Measurements from ENCODE around the gene NLGN4X.
"Not testable (repeated sequence)": the region's sequence is repeated elsewhere in the genome, so short reads cannot be mapped to it uniquely, and the experiment has no call there.

Gene NLGN4X

GRCh38 chrX:6002056-6002455 lies 226.6 kb downstream of the NLGN4X start:
- FAIRE-seq, result no peak

GRCh38 chrX:5998901-5999300 lies 229.8 kb downstream of the NLGN4X start:
- no peak for FAIRE-seq

- FAIRE-seq, result no peak
Observed at GRCh38 chrX:5998456-5998855, 230.2 kb downstream of the NLGN4X start.

GRCh38 chrX:5991393-5991792 lies 237.3 kb downstream of the NLGN4X start:
- FAIRE-seq, result no peak

- no peak for FAIRE-seq
Observed at GRCh38 chrX:5979338-5979737, 249.3 kb downstream of the NLGN4X start.

GRCh38 chrX:5976332-5976731 lies 252.3 kb downstream of the NLGN4X start:
- no peak for FAIRE-seq

- no peak for FAIRE-seq
Observed at GRCh38 chrX:5971300-5971699, 257.4 kb downstream of the NLGN4X start.

- FAIRE-seq, result no peak
Observed at GRCh38 chrX:5965406-5965805, 263.3 kb downstream of the NLGN4X start.

- no peak for FAIRE-seq
Observed at GRCh38 chrX:5959286-5959685, 269.4 kb downstream of the NLGN4X start.

- FAIRE-seq, result no peak
Observed at GRCh38 chrX:5958523-5958922, 270.1 kb downstream of the NLGN4X start.

- FAIRE-seq, result no peak
Observed at GRCh38 chrX:5957506-5957905, 271.2 kb downstream of the NLGN4X start.

GRCh38 chrX:5936438-5936837 lies 292.2 kb downstream of the NLGN4X start:
- FAIRE-seq, result no peak

GRCh38 chrX:5928224-5928623 lies 300.4 kb downstream of the NLGN4X start:
- no peak for FAIRE-seq

GRCh38 chrX:5916945-5917344 lies 311.7 kb downstream of the NLGN4X start:
- no peak for FAIRE-seq

- no peak for FAIRE-seq
Observed at GRCh38 chrX:5915783-5916182, 312.9 kb downstream of the NLGN4X start.

GRCh38 chrX:5907207-5907606 lies 321.5 kb downstream of the NLGN4X start:
- FAIRE-seq, result no peak

GRCh38 chrX:5903586-5904190 lies 325.0 kb downstream of the NLGN4X start:
- not testable (repeated sequence) for FAIRE-seq

- FAIRE-seq, result no peak
Observed at GRCh38 chrX:5898463-5898862, 330.2 kb downstream of the NLGN4X start.

- FAIRE-seq, result no peak
Observed at GRCh38 chrX:5891378-5891777, 337.3 kb downstream of the NLGN4X start.

GRCh38 chrX:5876984-5877596 lies 351.6 kb downstream of the NLGN4X start:
- no peak for FAIRE-seq

- FAIRE-seq, result no peak
Observed at GRCh38 chrX:5870238-5870637, 358.4 kb downstream of the NLGN4X start.

- no peak for FAIRE-seq
Observed at GRCh38 chrX:5869786-5870185, 358.9 kb downstream of the NLGN4X start.

- no peak for FAIRE-seq
Observed at GRCh38 chrX:5867778-5868177, 360.9 kb downstream of the NLGN4X start.

- no peak for FAIRE-seq
Observed at GRCh38 chrX:5857232-5857631, 371.4 kb downstream of the NLGN4X start.

GRCh38 chrX:5852941-5853340 lies 375.7 kb downstream of the NLGN4X start:
- no peak for FAIRE-seq

Measured in endometrium (tissue), 2 donors.